ENCODE data around the gene MYH9.

Gene MYH9

DNA sequence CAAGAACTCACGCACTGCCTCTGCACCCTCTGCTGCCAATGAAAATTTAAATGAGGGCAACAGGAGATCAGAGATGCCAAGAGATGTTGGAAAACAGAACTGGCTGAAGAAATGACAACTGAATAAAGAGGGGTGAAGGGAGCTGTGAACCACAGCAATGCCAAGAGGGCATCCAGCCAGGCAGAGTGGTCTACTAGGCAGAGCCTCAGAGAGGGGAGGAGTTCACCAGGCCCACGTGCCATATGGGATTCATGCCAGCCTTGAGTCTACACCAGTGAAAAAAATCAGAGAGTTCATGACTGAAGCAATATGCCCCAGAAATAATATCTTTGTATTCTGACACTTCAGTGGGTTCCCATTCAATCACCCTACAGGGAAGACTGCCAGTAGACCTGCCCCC is 152.8 kb downstream of the MYH9 start:
- peaks cover 5% of the 10 kb centered on the region for H3K36me3 ChIP-seq (ENCODE audit: control insufficient read depth, insufficient read depth, low read length)
- no peak overlapping the region for H3K4me3 ChIP-seq (replicated peaks; ENCODE audit: low read depth, low read length)
- no peaks in the 10 kb centered on the region for H3K27me3 ChIP-seq (replicated peaks; ENCODE audit: control insufficient read depth, insufficient read depth, low read length)
- TF ChIP-seq CTCF (IDR thresholded peaks at IDR 0.05; ENCODE audit: insufficient read depth, low read length, poor library complexity, severe bottlenecking) = no peak
- DNase-seq (ENCODE audit: extremely low read depth, insufficient read length) = no peak

DNA sequence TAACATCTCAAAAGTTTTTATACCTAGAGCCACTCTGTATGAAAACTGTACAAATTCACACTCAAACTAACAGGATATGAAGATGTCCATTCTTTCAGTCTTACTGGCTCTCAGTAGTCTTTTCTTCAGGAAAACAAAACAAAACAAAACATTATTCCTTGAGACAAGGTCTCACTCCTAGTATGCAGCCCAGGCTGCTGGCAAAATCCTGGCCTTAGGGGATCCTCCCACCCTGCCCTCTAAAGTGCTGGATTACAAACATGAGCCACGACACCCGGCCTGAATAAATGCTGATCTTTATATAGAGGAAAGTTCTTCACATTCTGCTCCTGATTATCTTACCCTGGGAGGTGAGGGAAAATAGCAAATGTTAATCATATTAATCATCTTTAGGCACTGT is 153.6 kb downstream of the MYH9 start:
- Histone ChIP-seq H3K27me3 (replicated peaks; ENCODE audit: control insufficient read depth, insufficient read depth, low read length) (no peaks in the 10 kb centered on the region), H3K4me3 (replicated peaks; ENCODE audit: low read depth, low read length) (no peak overlapping the region), H3K36me3 (ENCODE audit: control insufficient read depth, insufficient read depth, low read length) (peaks cover 5% of the 10 kb centered on the region)
- no peak for DNase-seq (ENCODE audit: extremely low read depth, insufficient read length)
- TF ChIP-seq CTCF (IDR thresholded peaks at IDR 0.05; ENCODE audit: insufficient read depth, low read length, poor library complexity, severe bottlenecking) = no peak

- H3K27me3 ChIP-seq (replicated peaks; ENCODE audit: control insufficient read depth, insufficient read depth, low read length) = no peaks in the 10 kb centered on the region
- no peak overlapping the region for H3K4me3 ChIP-seq (replicated peaks; ENCODE audit: low read depth, low read length)
- no peak for DNase-seq (ENCODE audit: extremely low read depth, insufficient read length)
- TF ChIP-seq CTCF (IDR thresholded peaks at IDR 0.05; ENCODE audit: insufficient read depth, low read length, poor library complexity, severe bottlenecking) = no peak
- H3K36me3 ChIP-seq (ENCODE audit: control insufficient read depth, insufficient read depth, low read length) = peaks cover 5% of the 10 kb centered on the region
Measured at GRCh38 chr22:36233796-36234195, 154.0 kb downstream of the MYH9 start.

DNA sequence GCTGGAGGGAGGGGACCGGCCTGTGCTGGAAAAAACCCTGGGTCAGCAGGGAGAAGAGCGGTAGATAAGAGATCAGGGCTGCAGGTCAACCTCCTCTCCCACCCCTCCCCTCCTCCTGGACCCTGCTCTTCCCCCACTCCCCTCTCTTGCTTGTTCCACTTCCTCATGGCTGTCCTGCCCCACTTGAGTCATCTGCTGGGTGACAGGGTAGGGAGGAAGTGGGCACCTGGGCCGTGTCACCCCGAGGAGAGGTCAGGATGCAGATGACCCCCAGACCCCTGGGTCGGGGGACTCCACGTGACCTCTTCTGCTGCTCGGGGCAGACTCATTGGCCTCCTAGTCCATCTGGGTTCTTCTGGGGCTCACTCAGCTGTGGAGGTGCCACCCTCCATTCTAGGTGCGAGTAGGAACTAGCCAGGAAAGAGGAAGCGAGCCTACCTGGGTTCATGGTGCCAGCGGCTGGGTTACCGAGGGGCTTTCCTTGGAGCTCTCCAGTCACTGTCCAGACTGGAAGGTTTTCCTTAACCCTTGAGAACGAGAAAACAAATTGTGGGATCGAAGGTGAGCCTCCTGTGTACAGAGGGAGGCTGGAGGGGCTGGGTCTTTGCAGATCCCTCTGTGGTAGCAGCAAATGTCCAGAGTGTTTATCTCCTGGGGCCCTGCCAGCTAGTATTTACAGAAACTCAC is 154.9 kb downstream of the MYH9 start:
- no peak for TF ChIP-seq CTCF (IDR thresholded peaks at IDR 0.05; ENCODE audit: insufficient read depth, low read length, poor library complexity, severe bottlenecking)
- Histone ChIP-seq H3K4me3 (replicated peaks; ENCODE audit: low read depth, low read length) (no peak overlapping the region), H3K27me3 (replicated peaks; ENCODE audit: control insufficient read depth, insufficient read depth, low read length) (no peaks in the 10 kb centered on the region), H3K36me3 (ENCODE audit: control insufficient read depth, insufficient read depth, low read length) (peaks cover 7% of the 10 kb centered on the region)
- DNase-seq (ENCODE audit: extremely low read depth, insufficient read length) = no peak
